SU-DHL-6 (cell line): ENCODE measurements around the gene HIF3A.

Source experiments
- CTCF ChIP-seq: fragments of 200-600 bp; sonication (generic); IDR thresholded peaks from one replicate; pipeline ENCODE4 v1.5.1; 2017; ENCODE audit warnings: antibody characterized with exemption, mild to moderate bottlenecking, low read length, moderate library complexity; ENCODE audit not compliant: insufficient read depth, poor library complexity, severe bottlenecking
- EZH2phosphoT487 ChIP-seq: fragments of 200-600 bp; sonication (generic), shearing (Covaris generic); conservative IDR thresholded peaks from 2 replicates; pipeline ENCODE4 v1.6.1; 2018; ENCODE audit warnings: mild to moderate bottlenecking, antibody characterized with exemption, low read length, moderate library complexity, mixed read lengths

- TF ChIP-seq CTCF (no peak), EZH2phosphoT487 (no peak)
Observed at GRCh38 chr19:46284635-46285034, 12.2 kb upstream of the HIF3A start.
